Tibial nerve (tissue), 4 donors: ENCODE results near the gene LMX1B. TPM values are rescaled to one million over a fixed set of nuclear protein-coding genes. Genes with fewer than 3 reads are reported as not detected.

Experiments used
- DNase-seq, 2 donors: peaks; one replicate each; pipeline ENCODE4 v3.0.0-alpha.2; 2019; ENCODE audit warnings: low spot score in 2 of 2
- H3K27ac ChIP-seq, 4 donors: fragments of 200-600 bp; sonication (generic) in 3 of 4; one replicate each; pipeline ENCODE4 v1.5.1; 2017 to 2019; ENCODE audit warnings: mild to moderate bottlenecking in 1 of 4
- H3K27me3 ChIP-seq, 2 donors: fragments of 200-600 bp; sonication (generic) in 1 of 2; one replicate each; pipeline versions ENCODE4 v1.5.1 to v1.6.0; 2017 to 2019
- H3K36me3 ChIP-seq, 3 donors: fragments of 200-600 bp; sonication (generic); one replicate each; pipeline ENCODE4 v1.5.1; 2018 to 2019
- H3K4me1 ChIP-seq, 4 donors: fragments of 200-600 bp; sonication (generic) in 3 of 4; one replicate each; pipeline ENCODE4 v1.5.1; 2017 to 2019
- H3K4me3 ChIP-seq, 4 donors: fragments of 200-600 bp; sonication (generic) in 3 of 4; one replicate each; pipeline ENCODE4 v1.5.1; 2017 to 2019; ENCODE audit warnings: mild to moderate bottlenecking in 1 of 4, moderate library complexity in 1 of 4
- H3K9me3 ChIP-seq, 4 donors: fragments of 200-600 bp; sonication (generic) in 3 of 4; one replicate each; pipeline ENCODE4 v1.5.1; 2017 to 2019
- EP300 ChIP-seq, 2 donors: sonication (generic); formaldehyde crosslinking; IDR thresholded peaks; one replicate each; pipeline ENCODE4 v1.6.1; 2017; ENCODE audit warnings: antibody characterized with exemption in 2 of 2, mild to moderate bottlenecking in 1 of 2
- POLR2A ChIP-seq, 2 donors: fragments of 450-650 bp; IDR thresholded peaks; one replicate each; pipeline ENCODE4 v1.6.1; 2017; ENCODE audit warnings: antibody characterized with exemption in 2 of 2, mild to moderate bottlenecking in 2 of 2, moderate library complexity in 2 of 2
- WGBS, 2 donors: methylation state at CpG; one replicate each; pipeline ENCODE4 v1.1.5; 2018; 5-methylcytosine and 5-hydroxymethylcytosine counted together
- total RNA-seq, 4 donors: library from RNA; depleted of rRNA; stranded (reverse); fragments of >200 nt; gene quantifications; one replicate each; pipeline ENCODE4 v1.1.0, GENCODE V29; 2016
- TF ChIP-seq, protein P1 (sequence below), 5 experiments: fragments of 200-600 bp in 3 of 5; fragments of 450-650 bp in 2 of 5; sonication (generic) in 3 of 5; IDR thresholded peaks; one replicate each; pipeline ENCODE4 v1.5.1; 2016 to 2019; ENCODE audit warnings: antibody characterized with exemption in 5 of 5, mild to moderate bottlenecking in 3 of 5, moderate library complexity in 2 of 5

Gene LMX1B
- total RNA-seq, 4 donors from 2014 or later = 0.60 to 1.5 (median 0.78) TPM; not detected in 1

DNA sequence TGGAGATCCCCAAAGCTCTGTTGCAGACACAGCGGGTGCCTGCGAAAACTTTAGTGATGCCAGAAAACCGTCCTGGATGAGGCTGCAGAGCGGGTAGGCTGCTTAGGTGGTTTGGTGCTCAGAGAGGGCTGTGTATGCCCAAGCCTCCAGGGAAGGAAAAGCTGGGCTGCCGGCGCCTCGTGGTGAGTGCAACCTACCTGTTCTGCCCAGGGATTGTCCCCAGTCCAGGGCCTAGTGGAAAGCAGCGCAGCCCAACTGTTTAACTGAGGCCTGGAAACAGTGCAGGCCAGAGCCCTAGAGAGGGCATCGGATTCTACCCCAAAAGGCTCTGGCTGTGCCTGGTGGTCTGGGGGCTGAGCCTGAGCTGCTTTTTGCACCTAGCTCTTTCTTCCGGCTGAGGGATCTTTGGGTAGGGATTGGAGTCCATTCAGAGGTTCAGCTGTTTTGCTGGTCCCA lies 2.8 kb downstream of the LMX1B start:
- H3K27me3 ChIP-seq = peaks cover 0 to 90% of the 10 kb centered on the region in 2 donors
- no peaks in the 10 kb centered on the region for H3K9me3 ChIP-seq
- DNase-seq = no peak
- 90 to 92% methylated on average over 10 of the region's 10 CpGs for WGBS, 2 donors
- no peak overlapping the region for H3K27ac ChIP-seq
- H3K4me3 ChIP-seq = no peak overlapping the region
- no peaks in the 10 kb centered on the region for H3K36me3 ChIP-seq
- H3K4me1 ChIP-seq = peaks cover 0 to 47% (median 20%) of the 10 kb centered on the region in 4 donors
- TF ChIP-seq POLR2A (IDR thresholded peaks at IDR 0.05) (no peak), EP300 (IDR thresholded peaks at IDR 0.05) (no peak)
- TF ChIP-seq, protein P1, sequence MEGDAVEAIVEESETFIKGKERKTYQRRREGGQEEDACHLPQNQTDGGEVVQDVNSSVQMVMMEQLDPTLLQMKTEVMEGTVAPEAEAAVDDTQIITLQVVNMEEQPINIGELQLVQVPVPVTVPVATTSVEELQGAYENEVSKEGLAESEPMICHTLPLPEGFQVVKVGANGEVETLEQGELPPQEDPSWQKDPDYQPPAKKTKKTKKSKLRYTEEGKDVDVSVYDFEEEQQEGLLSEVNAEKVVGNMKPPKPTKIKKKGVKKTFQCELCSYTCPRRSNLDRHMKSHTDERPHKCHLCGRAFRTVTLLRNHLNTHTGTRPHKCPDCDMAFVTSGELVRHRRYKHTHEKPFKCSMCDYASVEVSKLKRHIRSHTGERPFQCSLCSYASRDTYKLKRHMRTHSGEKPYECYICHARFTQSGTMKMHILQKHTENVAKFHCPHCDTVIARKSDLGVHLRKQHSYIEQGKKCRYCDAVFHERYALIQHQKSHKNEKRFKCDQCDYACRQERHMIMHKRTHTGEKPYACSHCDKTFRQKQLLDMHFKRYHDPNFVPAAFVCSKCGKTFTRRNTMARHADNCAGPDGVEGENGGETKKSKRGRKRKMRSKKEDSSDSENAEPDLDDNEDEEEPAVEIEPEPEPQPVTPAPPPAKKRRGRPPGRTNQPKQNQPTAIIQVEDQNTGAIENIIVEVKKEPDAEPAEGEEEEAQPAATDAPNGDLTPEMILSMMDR (IDR thresholded peaks at IDR 0.05) = no peak

DNA sequence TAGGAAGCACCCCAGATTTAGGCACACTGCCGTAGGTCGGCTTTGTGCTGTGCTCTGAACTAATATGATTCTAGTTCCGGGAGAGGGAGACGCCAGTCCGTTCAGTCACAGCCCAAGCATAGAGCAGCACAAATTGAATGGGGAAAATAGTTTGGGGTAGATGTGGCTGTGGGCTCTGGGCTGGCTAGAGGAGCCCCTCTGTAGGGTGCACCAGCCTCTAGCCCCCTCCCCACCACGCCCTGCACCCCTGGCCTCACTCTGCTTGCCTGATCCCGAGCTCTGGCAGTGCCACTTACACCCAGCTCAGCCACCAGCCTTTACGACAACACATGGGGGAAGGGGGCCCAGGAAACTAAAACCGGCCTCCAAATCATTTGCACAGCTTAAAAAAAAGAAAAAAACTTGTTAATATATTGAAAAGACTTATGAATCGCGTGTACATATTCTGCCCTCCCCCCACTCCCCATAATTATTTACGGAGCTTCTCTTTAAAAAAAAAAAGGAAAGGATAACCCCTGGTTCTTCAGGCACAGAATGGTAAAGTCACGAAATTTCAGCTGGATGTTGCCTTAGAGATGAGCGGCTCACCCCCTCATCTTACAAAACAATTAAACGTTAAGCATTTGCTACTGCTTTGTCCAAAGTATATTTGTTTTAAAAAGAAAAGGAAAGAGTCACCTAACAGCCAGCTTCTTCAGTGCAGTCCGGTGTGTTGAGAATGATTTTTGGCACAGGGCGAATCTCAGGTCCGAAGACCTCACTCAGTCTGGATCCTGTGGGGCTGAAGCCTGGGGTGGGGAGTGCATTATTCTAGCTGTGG lies 3.5 kb downstream of the LMX1B start:
- Histone ChIP-seq H3K4me3 (no peak overlapping the region), H3K27ac (no peak overlapping the region), H3K36me3 (no peaks in the 10 kb centered on the region), H3K4me1 (peaks cover 0 to 40% (median 13%) of the 10 kb centered on the region in 4 donors), H3K27me3 (peaks cover 0 to 90% of the 10 kb centered on the region in 2 donors), H3K9me3 (no peaks in the 10 kb centered on the region)
- WGBS, 2 donors = 53 to 63% methylated on average over 18 of the region's 18 CpGs
- no peak for TF ChIP-seq POLR2A (IDR thresholded peaks at IDR 0.05)
- TF ChIP-seq EP300 (IDR thresholded peaks at IDR 0.05) = no peak
- TF ChIP-seq, protein P1 (IDR thresholded peaks at IDR 0.05) = no peak
- DNase-seq = no peak

- no peak overlapping the region for H3K4me3 ChIP-seq
- H3K9me3 ChIP-seq = no peaks in the 10 kb centered on the region
- no peaks in the 10 kb centered on the region for H3K36me3 ChIP-seq
- peaks cover 2 to 91% of the 10 kb centered on the region in 2 donors for H3K27me3 ChIP-seq
- no peak for DNase-seq
- TF ChIP-seq EP300 (IDR thresholded peaks at IDR 0.05) = no peak
- no peak for TF ChIP-seq POLR2A (IDR thresholded peaks at IDR 0.05)
- TF ChIP-seq, protein P1 (IDR thresholded peaks at IDR 0.05) = no peak
- peaks cover 0 to 36% (median 9%) of the 10 kb centered on the region in 4 donors for H3K4me1 ChIP-seq
- H3K27ac ChIP-seq = no peak overlapping the region
- 25 to 35% methylated on average over 12 of the region's 12 CpGs for WGBS, 2 donors
These were observed 4.1 kb downstream of the LMX1B start for GRCh38 chr9:126617823-126618165.

GRCh38 chr9:126618190-126618584 lies 4.5 kb downstream of the LMX1B start:
- 18 to 27% methylated on average over 11 of the region's 11 CpGs for WGBS, 2 donors
- H3K27me3 ChIP-seq = peaks cover 2 to 91% of the 10 kb centered on the region in 2 donors
- no peak for DNase-seq
- TF ChIP-seq POLR2A (IDR thresholded peaks at IDR 0.05) = no peak
- TF ChIP-seq, protein P1 (IDR thresholded peaks at IDR 0.05) = no peak
- TF ChIP-seq EP300 (IDR thresholded peaks at IDR 0.05) = no peak
- no peak overlapping the region for H3K27ac ChIP-seq
- H3K36me3 ChIP-seq = no peaks in the 10 kb centered on the region
- H3K4me1 ChIP-seq = peaks cover 0 to 36% (median 6%) of the 10 kb centered on the region in 4 donors
- H3K4me3 ChIP-seq = no peak overlapping the region
- H3K9me3 ChIP-seq = no peaks in the 10 kb centered on the region
